Measurements from ENCODE around the gene LTBP2. TPM values are rescaled to one million over a fixed set of nuclear protein-coding genes. Genes with fewer than 3 reads are reported as not detected.
A peak's percentile ranks its signal among the peaks of the same experiment; 100 is the strongest.

Gene LTBP2
- polyA plus RNA-seq, 4 donors = 2.6 to 4.9 (median 3.4) TPM

GRCh38 chr14:74493343-74494261, 118.4 kb downstream of the LTBP2 start, which contains the start of gene ISCA2:
TSS of gene ISCA2 (plus strand) at chr14:74493765. CDS start at chr14:74493775, 10 bp downstream.
- DNase-seq (ENCODE audit: low read depth in 4 of 4, low spot score in 2 of 4) = peak; percentile 89 to 97 (median 94)

GRCh38 chr14:74492776-74493342, 119.2 kb downstream of the LTBP2 start, which contains the start of gene NPC2:
TSS of gene NPC2 (minus strand) at chr14:74493305. CDS start at chr14:74493274, 31 bp downstream.
- peak in 1 of 4 donors; percentile 32 for DNase-seq (ENCODE audit: low read depth in 4 of 4, low spot score in 2 of 4)

GRCh38 chr14:74491956-74492775, 119.9 kb downstream of the LTBP2 start:
- DNase-seq (ENCODE audit: low read depth in 4 of 4, low spot score in 2 of 4) = no peak

GRCh38 chr14:74490486-74490885, 121.6 kb downstream of the LTBP2 start:
- no peak for DNase-seq (ENCODE audit: low read depth in 4 of 4, low spot score in 2 of 4)

- DNase-seq (ENCODE audit: low read depth in 4 of 4, low spot score in 2 of 4) = no peak
Measured at GRCh38 chr14:74488786-74489397, 123.1 kb downstream of the LTBP2 start.

- DNase-seq (ENCODE audit: low read depth in 4 of 4, low spot score in 2 of 4) = no peak
Measured at GRCh38 chr14:74486164-74486563, 125.9 kb downstream of the LTBP2 start.

- no peak for DNase-seq (ENCODE audit: low read depth in 4 of 4, low spot score in 2 of 4)
Measured at GRCh38 chr14:74483321-74483720, 128.7 kb downstream of the LTBP2 start.

- no peak for DNase-seq (ENCODE audit: low read depth in 4 of 4, low spot score in 2 of 4)
Measured at GRCh38 chr14:74482571-74482970, 129.5 kb downstream of the LTBP2 start.

GRCh38 chr14:74480046-74480445, 132.0 kb downstream of the LTBP2 start:
- DNase-seq (ENCODE audit: low read depth in 4 of 4, low spot score in 2 of 4) = no peak

GRCh38 chr14:74478996-74479635, 132.9 kb downstream of the LTBP2 start:
- DNase-seq (ENCODE audit: low read depth in 4 of 4, low spot score in 2 of 4) = peak in 1 of 4 donors; percentile 17

- no peak for DNase-seq (ENCODE audit: low read depth in 4 of 4, low spot score in 2 of 4)
Measured at GRCh38 chr14:74476607-74477006, 135.4 kb downstream of the LTBP2 start.

- DNase-seq (ENCODE audit: low read depth in 4 of 4, low spot score in 2 of 4) = no peak
Measured at GRCh38 chr14:74476107-74476506, 135.9 kb downstream of the LTBP2 start.

GRCh38 chr14:74475678-74476077, 136.4 kb downstream of the LTBP2 start:
- DNase-seq (ENCODE audit: low read depth in 4 of 4, low spot score in 2 of 4) = no peak

- DNase-seq (ENCODE audit: low read depth in 4 of 4, low spot score in 2 of 4) = no peak
Measured at GRCh38 chr14:74474376-74474775, 137.7 kb downstream of the LTBP2 start.

- no peak for DNase-seq (ENCODE audit: low read depth in 4 of 4, low spot score in 2 of 4)
Measured at GRCh38 chr14:74472601-74473000, 139.4 kb downstream of the LTBP2 start.

- no peak for DNase-seq (ENCODE audit: low read depth in 4 of 4, low spot score in 2 of 4)
Measured at GRCh38 chr14:74469548-74470518, 142.2 kb downstream of the LTBP2 start.

GRCh38 chr14:74468513-74468912, 143.5 kb downstream of the LTBP2 start:
- no peak for DNase-seq (ENCODE audit: low read depth in 4 of 4, low spot score in 2 of 4)

GRCh38 chr14:74465335-74465734, 146.7 kb downstream of the LTBP2 start:
- DNase-seq (ENCODE audit: low read depth in 4 of 4, low spot score in 2 of 4) = no peak

- no peak for DNase-seq (ENCODE audit: low read depth in 4 of 4, low spot score in 2 of 4)
Measured at GRCh38 chr14:74464785-74465184, 147.3 kb downstream of the LTBP2 start.

All from left renal cortex interstitium (tissue), 4 donors.